Measurements from ENCODE around the gene HIVEP2.

- TF ChIP-seq CTCF (IDR thresholded peaks at IDR 0.05) (no peak), POLR2A (IDR thresholded peaks at IDR 0.05) (no peak), EP300 (IDR thresholded peaks at IDR 0.05) (no peak)
These were observed 15.1 kb downstream of the HIVEP2 start for GRCh38 chr6:142929751-142930358.
